OCI-LY1 (cell line): Measurements from ENCODE around the gene SLC1A4.
"Not testable (repeated sequence)": the region's sequence is repeated elsewhere in the genome, so short reads cannot be mapped to it uniquely, and the experiment has no call there.

ENCODE experiments used
- H2AFZ ChIP-seq: fragments of 200-600 bp; sonication (generic), shearing (Covaris generic); 2 replicates; pipeline ENCODE4 v1.6.0; 2014; ENCODE audit warnings: antibody characterized with exemption, mild to moderate bottlenecking, low read length
- H3F3A ChIP-seq: fragments of 200-600 bp; sonication (generic), shearing (Covaris generic); 2 replicates; pipeline ENCODE4 v1.6.0; 2014; ENCODE audit warnings: mild to moderate bottlenecking, antibody characterized with exemption, low read length, moderate library complexity; ENCODE audit not compliant: insufficient read depth
- H3K27ac ChIP-seq: fragments of 200-600 bp; sonication (generic); 2 replicates; pipeline ENCODE4 v1.5.1; 2014; ENCODE audit warnings: low read length, mixed run types, mild to moderate bottlenecking, low read depth; ENCODE audit not compliant: poor library complexity, severe bottlenecking
- H3K27me3 ChIP-seq: fragments of 200-600 bp; sonication (generic); 2 replicates; pipeline ENCODE4 v1.6.0; 2014; ENCODE audit warnings: antibody characterized with exemption, mild to moderate bottlenecking, low read length, moderate library complexity; ENCODE audit not compliant: insufficient read depth
- H3K36me3 ChIP-seq: fragments of 200-600 bp; sonication (generic); 2 replicates; pipeline ENCODE4 v1.6.1; 2014; ENCODE audit warnings: mild to moderate bottlenecking, antibody characterized with exemption, low read length, moderate library complexity, mixed read lengths; ENCODE audit not compliant: insufficient read depth
- H3K4me1 ChIP-seq: fragments of 200-600 bp; sonication (generic); 2 replicates; pipeline ENCODE4 v1.5.1; 2014; ENCODE audit warnings: mild to moderate bottlenecking, low read length, moderate library complexity; ENCODE audit not compliant: insufficient read depth, severe bottlenecking
- H3K4me2 ChIP-seq: fragments of 200-600 bp; sonication (generic), shearing (Covaris generic); 2 replicates; pipeline ENCODE4 v1.6.1; 2014; ENCODE audit warnings: low read length
- H3K4me3 ChIP-seq: fragments of 200-600 bp; sonication (generic); 2 replicates; pipeline ENCODE4 v1.5.1; 2014; ENCODE audit warnings: low read length, low read depth, mild to moderate bottlenecking, mixed read lengths; ENCODE audit not compliant: poor library complexity, severe bottlenecking
- H3K79me2 ChIP-seq: fragments of 200-600 bp; shearing (Covaris generic); 2 replicates; pipeline ENCODE4 v1.6.1; 2016; ENCODE audit warnings: mixed run types, low read length, mixed read lengths; ENCODE audit not compliant: insufficient read depth
- H3K9ac ChIP-seq: fragments of 200-600 bp; sonication (generic), shearing (Covaris generic); 2 replicates; pipeline ENCODE4 v1.6.1; 2014; ENCODE audit warnings: mild to moderate bottlenecking, low read length, mixed read lengths
- H3K9me2 ChIP-seq: fragments of 200-600 bp; sonication (generic), shearing (Covaris generic); 2 replicates; pipeline ENCODE4 v1.6.1; 2014; ENCODE audit warnings: low read depth, mild to moderate bottlenecking, low read length, mixed read lengths
- H3K9me3 ChIP-seq: fragments of 200-600 bp; shearing (Covaris generic); 2 replicates; pipeline ENCODE4 v1.6.1; 2014; ENCODE audit warnings: low read length, mixed read lengths
- H4K20me1 ChIP-seq: fragments of 200-600 bp; sonication (generic), shearing (Covaris generic); 2 replicates; pipeline ENCODE4 v1.6.0; 2016; ENCODE audit warnings: mild to moderate bottlenecking, low read length; ENCODE audit not compliant: insufficient read depth
- EZH2 ChIP-seq: fragments of 200-600 bp; sonication (generic), shearing (Covaris generic); IDR thresholded peaks from 2 replicates; pipeline ENCODE4 v1.8.0; 2017; ENCODE audit warnings: borderline replicate concordance, mixed run types, mild to moderate bottlenecking, antibody characterized with exemption, low read length, moderate library complexity, mixed read lengths
- TF ChIP-seq, protein P1 (sequence below): fragments of 200-600 bp; sonication (generic), shearing (Covaris generic); IDR thresholded peaks from 2 replicates; pipeline ENCODE4 v1.5.1; 2017; ENCODE audit warnings: mild to moderate bottlenecking, antibody characterized with exemption, low read length, moderate library complexity, mixed read lengths

Gene SLC1A4

DNA sequence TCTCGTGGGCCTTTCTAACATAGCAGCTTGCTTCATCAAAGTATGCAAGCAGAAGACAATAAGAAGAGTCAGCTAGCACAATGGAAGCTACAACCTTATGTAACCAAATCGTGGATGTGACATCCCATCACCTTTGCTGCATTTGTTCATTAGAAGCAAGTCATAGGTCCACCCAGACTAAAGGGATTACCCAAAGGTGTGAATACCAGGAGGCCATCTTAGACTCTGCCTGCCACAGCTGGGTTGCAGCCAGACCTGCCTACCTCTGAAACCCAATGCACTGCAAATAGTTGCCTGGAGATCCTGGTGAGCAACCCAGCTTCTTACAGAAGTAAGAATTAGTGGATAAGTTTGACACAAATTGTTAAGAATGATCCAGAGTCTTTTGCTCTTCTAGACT lies 10.6 kb downstream of the SLC1A4 start:
- Histone ChIP-seq H3K9me2 (no peaks in the 10 kb centered on the region), H3K27ac (peak overlapping the region; percentile 15), H3K9ac (no peak overlapping the region), H3K4me3 (no peak overlapping the region), H3K79me2 (peaks cover 50% of the 10 kb centered on the region), H3K27me3 (no peaks in the 10 kb centered on the region), H3F3A (no peaks in the 10 kb centered on the region), H3K9me3 (no peaks in the 10 kb centered on the region), H4K20me1 (no peaks in the 10 kb centered on the region), H2AFZ (no peak overlapping the region), H3K4me2 (no peak overlapping the region), H3K4me1 (peaks cover 38% of the 10 kb centered on the region), H3K36me3 (peaks cover 71% of the 10 kb centered on the region)
- no peak for TF ChIP-seq EZH2
- TF ChIP-seq, protein P1, sequence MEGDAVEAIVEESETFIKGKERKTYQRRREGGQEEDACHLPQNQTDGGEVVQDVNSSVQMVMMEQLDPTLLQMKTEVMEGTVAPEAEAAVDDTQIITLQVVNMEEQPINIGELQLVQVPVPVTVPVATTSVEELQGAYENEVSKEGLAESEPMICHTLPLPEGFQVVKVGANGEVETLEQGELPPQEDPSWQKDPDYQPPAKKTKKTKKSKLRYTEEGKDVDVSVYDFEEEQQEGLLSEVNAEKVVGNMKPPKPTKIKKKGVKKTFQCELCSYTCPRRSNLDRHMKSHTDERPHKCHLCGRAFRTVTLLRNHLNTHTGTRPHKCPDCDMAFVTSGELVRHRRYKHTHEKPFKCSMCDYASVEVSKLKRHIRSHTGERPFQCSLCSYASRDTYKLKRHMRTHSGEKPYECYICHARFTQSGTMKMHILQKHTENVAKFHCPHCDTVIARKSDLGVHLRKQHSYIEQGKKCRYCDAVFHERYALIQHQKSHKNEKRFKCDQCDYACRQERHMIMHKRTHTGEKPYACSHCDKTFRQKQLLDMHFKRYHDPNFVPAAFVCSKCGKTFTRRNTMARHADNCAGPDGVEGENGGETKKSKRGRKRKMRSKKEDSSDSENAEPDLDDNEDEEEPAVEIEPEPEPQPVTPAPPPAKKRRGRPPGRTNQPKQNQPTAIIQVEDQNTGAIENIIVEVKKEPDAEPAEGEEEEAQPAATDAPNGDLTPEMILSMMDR = no peak

- Histone ChIP-seq H3K4me3 (no peak overlapping the region), H3K4me1 (peaks cover 30% of the 10 kb centered on the region), H3K9me2 (no peaks in the 10 kb centered on the region), H3F3A (no peaks in the 10 kb centered on the region), H3K27me3 (no peaks in the 10 kb centered on the region), H3K27ac (no peak overlapping the region), H3K36me3 (peaks cover 71% of the 10 kb centered on the region), H2AFZ (no peak overlapping the region), H4K20me1 (no peaks in the 10 kb centered on the region), H3K79me2 (peaks cover 41% of the 10 kb centered on the region), H3K4me2 (no peak overlapping the region), H3K9ac (no peak overlapping the region), H3K9me3 (no peaks in the 10 kb centered on the region)
- TF ChIP-seq, protein P1 = no peak
Measured at GRCh38 chr2:65000644-65001043, 11.4 kb downstream of the SLC1A4 start.

- H3F3A ChIP-seq = no peaks in the 10 kb centered on the region
- no peaks in the 10 kb centered on the region for H3K27me3 ChIP-seq
- no peak overlapping the region for H2AFZ ChIP-seq
- no peak overlapping the region for H3K27ac ChIP-seq
- no peak overlapping the region for H3K4me3 ChIP-seq
- H3K79me2 ChIP-seq = peaks cover 20% of the 10 kb centered on the region; the same call in 1 of the 2 replicates
- H3K9me3 ChIP-seq = no peaks in the 10 kb centered on the region
- no peaks in the 10 kb centered on the region for H4K20me1 ChIP-seq
- peaks cover 17% of the 10 kb centered on the region for H3K4me1 ChIP-seq
- H3K36me3 ChIP-seq = peaks cover 81% of the 10 kb centered on the region
- TF ChIP-seq EZH2 = no peak
- TF ChIP-seq, protein P1 = no peak
- no peak overlapping the region for H3K4me2 ChIP-seq
- no peak overlapping the region for H3K9ac ChIP-seq
- no peaks in the 10 kb centered on the region for H3K9me2 ChIP-seq
Measured at GRCh38 chr2:65003037-65003436, 13.8 kb downstream of the SLC1A4 start.

DNA sequence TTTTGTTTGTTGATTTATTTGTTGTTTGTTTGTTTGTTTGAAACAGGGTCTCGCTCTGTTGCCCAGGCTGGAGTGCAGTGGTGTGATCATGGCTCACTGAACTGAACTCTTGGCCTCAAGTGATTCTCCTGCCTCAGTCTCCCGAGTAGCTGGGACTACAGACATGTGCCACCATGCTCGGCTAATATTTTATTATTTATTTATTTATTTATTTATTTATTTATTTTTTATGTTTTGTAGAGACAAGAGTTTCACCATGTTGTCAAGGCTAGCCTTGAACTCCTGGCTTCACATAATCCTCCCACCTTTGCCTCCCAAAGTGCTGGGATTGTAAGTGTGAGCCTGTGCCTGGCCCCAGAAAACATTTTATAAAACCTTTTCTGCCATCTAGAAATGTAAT lies 15.0 kb downstream of the SLC1A4 start:
- not testable (repeated sequence) for H2AFZ ChIP-seq, H3K9ac ChIP-seq, H3K4me3 ChIP-seq, H3K4me2 ChIP-seq, H3K79me2 ChIP-seq, H3K4me1 ChIP-seq, H3K27me3 ChIP-seq, H3K9me3 ChIP-seq, H3F3A ChIP-seq, H4K20me1 ChIP-seq, H3K9me2 ChIP-seq, H3K27ac ChIP-seq
- peaks cover 82% of the 10 kb centered on the region for H3K36me3 ChIP-seq
